Activated CD4-positive, alpha-beta T cell treated with anti-CD3 and anti-CD28 coated beads for 1 hour (primary cell): ENCODE results near the gene CACNA2D1.

Source experiments
- DNase-seq: peaks from one replicate; pipeline ENCODE4 v3.0.0-alpha.2; 2020

Gene CACNA2D1

DNA sequence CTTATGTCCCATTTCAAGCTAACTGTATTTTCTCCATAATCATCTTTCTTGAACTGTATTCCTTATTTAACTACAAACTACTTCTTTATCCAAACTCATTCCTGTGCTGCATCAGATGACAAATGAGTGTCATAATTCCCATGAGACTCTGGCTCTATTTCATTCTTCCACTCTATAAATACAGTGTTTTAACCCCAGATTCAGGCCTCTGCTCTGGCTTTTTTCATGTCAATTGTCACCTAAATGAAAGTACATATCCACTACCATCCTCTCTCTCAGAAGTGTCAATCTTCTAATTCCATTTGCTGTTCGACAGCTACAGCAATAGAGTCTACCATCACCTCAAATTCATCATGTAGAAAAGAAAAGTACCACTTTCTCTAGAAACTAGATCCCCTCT is 172.7 kb downstream of the CACNA2D1 start:
- no peak for DNase-seq

DNA sequence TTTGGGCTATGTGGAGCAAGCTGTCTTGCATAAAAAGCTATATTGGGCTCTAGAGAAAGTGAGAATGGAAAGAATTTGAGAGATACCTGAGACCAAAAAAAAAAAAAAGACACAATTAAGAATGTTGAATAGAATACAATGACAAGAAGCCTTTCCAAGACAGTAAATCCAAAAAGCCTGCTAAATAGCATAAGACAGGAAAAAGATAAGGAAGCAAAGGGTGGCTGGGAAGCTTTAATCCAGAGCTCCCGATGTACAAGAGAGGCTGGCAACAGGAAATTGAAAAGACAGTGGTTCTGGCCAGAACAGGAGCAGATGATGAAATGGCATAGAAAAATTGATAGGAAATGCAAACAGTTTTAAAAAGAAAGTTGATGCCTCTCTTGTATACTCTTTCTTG is 174.9 kb downstream of the CACNA2D1 start:
- DNase-seq = no peak

DNA sequence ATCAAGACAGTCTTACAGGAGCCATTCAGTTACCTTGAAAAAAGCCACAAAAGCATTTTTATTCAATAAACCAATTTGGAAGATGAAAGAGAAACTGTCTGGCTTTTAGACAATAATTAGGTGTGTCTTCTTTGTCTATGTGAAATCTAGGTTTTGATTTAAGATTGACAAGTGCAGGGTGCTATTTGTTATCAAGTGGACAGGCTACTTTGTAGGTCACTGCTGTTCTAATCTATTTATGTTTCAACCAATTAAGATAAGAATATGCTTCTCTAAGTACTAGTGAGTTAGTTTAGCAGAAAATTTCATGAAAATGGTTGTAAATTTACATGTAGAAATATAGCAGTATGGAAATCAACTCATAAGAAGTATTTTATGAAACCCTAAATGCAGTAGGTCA is 177.5 kb downstream of the CACNA2D1 start:
- DNase-seq = no peak

DNA sequence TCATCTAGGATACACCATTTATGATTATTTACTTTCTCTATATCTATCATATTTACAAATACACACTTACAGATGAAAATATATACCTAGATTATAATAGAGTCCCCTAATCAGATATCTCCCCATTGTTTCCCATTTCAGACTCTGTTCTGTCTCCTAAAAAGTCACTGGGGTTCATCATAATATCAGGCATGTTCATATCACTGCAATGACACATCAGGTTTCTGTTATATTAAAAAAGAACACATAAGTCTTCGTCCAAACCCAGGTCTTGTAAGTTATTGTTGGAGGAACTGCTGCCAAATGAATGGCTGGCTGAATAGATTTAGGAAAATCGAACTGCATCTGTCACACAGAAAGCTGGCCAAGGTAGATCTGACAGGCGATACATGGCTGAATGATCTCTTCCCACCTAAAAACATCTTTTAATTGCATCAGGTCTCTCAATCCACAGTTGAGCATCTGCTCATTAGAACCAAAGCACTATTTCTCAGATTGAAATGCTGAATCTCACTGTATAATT is 178.7 kb downstream of the CACNA2D1 start:
- no peak for DNase-seq

DNA sequence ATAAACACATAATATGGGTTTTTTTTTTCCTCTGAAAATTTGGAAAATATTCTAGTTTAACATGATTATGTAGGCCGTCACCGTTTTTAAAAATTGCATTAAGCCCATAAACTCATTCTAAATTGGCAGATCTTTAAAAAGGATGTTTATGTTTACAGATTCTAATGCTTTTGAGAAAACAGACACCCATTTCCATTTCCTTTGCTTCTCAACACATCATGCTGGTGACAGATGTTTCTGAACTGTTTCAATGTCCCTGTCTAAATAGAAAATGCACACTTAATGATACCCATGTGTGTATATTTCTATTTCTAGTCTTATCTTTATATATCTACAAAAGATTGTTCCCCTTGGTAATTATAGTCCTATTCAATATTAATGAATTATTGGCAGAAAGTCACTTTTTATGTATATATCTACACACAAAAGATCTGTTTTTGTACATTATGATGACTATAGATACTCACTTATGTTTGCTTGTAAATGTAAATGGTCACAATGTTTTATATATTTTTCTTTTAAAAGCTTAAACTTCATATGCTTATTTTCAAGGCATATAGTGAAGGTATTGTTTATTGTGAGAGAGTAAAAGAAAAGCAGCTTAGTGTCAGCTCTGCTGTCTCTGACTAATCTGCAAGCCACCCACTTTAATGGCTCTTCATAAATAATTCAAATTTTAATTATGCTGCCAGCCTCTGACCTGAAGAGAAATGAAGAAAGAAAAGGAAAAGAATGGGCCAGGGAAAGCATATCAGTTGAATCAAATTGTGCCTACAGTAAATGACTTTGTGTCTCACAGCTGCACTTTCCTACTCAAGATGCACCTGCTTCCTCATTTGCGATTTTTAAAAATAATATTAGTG is 179.4 kb downstream of the CACNA2D1 start:
- DNase-seq = no peak

DNA sequence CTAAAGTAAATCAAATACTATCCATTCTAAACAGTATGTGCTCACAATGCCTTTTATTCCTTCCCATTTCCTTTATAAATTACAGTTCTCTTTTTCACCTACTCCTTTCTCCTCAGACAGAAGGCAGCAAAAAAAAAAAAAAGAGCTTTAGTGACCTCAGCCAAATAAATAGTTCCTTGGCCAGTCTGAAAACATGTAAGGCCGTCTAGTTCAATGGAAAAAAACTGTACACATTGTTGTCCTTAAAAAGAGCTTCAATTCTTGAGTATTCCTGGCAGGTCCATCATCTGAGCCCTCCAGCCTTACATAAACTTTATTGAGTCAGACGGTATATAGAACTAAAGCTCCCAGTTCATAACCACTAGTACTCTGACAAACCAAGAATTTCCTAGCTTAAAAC is 185.4 kb downstream of the CACNA2D1 start:
- no peak for DNase-seq

DNA sequence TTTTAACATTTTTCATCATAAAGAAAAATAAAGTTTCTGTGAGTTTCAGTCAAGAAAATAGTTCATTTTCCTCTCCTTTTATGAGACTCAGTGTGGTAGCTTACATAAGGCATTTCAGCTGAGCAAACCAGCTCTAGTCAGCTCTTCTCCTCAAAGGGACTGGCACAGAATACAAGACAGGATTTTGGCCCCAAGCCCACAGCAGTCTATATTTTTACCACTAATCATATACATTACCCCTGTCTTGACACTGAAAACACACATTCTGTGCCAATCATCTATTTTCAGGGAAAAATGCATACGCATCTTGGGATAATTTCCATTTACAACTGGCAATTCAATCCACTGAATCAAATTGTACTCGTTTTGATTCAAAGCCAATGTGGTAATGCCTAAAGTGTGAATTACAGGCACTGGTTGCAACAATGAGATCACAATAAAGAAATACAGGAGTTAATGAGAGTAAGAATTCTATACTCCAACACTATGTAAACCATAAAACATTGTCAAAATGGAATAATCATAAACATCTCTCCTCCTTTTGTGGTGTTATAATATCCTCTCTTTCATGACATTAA is 186.4 kb downstream of the CACNA2D1 start:
- no peak for DNase-seq

DNA sequence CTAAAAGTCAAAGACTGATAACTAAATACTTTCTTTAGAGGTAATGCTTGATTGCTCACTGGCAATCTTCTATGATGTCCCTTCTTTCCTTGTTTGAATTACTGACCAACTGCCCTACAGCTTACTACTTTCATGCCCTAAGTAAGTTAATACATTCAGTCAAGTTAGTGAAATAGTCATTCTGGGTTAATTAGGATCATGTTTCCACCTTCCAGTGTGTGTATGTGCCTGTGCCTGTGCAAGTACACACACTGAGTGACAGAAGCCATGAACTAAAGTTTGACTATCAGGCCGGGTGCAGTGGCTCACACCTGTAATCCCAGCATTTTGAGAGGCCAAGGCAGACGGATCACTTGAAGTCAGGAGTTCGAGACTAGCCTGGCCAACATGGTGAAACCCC is 187.9 kb downstream of the CACNA2D1 start:
- DNase-seq = no peak

DNA sequence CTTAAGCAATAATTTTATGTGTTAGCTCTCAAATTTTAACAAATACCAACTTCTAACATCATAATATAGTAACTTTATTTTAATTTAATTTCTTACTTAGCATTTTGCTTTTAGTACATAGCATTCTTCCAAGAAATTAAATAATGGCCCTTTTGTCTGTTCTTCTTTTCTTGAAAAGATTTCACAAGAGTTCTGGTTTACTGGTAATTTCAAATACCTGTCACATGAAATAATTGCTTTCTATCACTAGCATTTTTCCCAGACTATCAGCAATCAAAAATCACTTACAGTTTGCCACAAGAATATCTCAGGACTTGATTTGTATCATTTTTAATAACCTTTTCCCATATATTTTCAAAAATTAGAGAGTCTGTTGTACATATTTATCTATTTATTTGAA is 193.0 kb downstream of the CACNA2D1 start:
- DNase-seq = no peak

DNA sequence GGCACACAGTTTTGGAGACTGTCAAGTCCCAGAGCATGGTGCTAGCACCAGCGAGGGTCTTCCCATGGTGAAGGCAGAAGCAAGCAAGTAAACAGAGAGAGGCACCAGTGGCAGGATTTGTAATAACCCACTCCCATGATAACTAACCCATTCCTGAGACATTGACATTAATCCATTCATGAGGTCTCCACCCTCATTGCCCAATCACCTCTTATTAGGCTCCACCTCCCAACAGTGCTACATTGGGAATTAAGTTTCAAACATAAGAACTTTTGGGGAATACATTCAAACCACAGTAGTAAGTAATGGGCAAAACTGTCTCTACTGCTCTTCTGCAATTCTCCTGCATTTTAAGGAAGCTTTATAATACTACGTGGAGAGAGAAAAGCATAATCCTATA is 193.6 kb downstream of the CACNA2D1 start:
- DNase-seq = no peak

DNA sequence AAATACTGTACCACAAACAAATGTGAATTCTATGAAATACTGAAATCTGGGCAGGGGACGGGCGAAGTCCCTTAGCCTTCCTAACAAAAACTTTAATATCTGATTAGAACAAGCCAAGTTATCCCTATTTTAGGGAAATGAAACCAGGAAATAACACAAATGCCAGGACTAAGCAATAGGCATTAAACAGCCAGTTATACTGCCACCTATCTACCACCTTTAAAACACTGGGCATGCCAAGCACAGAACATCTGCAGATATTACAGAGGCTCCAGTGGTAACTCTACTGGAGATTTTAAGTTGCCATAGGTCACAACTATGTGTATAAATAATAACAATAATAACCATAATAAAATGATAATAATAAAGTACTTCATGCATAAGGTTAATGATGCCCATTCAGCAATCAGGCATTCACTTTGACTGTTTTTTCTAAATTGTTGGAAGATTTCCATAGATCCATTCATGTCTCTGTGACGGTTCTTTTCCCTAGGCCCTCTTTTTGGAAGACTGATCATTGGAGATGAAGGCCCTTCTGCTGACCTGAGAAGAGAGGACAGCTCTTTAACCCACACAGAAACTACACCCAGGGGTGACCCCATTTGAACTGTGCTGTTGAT is 195.7 kb downstream of the CACNA2D1 start:
- no peak for DNase-seq

DNA sequence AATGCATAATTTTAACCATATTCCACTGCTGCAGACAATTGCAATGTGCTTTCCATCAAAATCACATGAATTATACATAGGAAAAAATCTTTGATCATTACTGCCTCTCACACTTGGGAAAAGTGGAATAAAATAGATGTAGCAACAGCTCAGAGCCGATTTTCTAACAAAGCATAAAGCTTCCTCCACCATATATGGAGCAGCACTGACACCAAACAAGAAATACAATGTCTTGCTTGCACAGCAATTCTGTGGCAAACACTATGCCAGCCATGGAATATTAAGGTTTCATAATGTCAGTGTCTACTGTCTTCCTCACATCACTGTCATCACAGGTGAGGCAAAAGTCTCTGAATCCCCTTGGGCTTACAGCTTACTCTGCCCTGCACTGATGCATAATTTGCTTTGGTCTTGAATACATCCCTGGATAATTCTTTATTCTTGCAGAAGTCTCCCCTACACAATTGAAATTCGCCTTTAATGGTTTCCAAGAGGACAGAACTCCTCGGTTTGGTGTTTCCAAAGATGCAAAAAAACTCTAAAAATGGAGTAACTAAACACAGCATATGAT is 198.5 kb downstream of the CACNA2D1 start:
- DNase-seq = no peak

DNA sequence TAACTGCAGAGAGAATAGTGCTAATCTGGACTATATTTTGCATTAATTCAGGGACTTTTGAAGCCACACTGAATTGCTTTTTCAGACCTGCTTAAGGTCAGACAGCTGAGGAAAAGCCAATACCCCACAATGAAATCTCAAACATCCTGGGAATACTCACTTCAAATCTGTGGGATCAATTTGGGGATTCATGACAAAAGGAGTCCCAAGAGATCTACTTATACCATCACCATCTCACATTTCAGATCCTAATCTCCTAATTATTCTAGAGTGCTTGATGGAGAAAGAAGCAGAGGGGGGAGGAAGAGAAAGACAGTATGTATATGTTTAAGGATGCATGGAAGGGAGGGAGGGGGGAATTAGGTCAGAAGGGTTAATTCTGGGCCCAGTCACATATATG is 202.2 kb downstream of the CACNA2D1 start:
- no peak for DNase-seq

DNA sequence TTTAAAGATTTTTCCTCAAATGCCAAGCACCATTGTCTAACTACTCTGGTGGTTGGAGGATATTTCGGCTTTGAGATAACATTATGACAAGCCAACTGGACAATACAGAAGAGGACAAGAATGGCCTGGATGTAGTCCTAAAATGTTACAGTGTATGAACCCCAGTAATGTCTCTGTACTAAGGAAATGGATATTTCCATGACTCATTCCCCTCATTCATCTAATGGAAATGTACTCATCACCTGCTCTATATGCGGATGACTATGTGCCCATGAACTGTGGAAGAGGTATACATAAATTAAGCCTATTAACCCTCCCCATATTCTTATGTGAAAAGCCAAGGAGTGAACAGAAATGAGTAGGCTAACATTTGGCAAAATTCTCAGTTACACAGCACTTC is 207.9 kb downstream of the CACNA2D1 start:
- DNase-seq = no peak

DNA sequence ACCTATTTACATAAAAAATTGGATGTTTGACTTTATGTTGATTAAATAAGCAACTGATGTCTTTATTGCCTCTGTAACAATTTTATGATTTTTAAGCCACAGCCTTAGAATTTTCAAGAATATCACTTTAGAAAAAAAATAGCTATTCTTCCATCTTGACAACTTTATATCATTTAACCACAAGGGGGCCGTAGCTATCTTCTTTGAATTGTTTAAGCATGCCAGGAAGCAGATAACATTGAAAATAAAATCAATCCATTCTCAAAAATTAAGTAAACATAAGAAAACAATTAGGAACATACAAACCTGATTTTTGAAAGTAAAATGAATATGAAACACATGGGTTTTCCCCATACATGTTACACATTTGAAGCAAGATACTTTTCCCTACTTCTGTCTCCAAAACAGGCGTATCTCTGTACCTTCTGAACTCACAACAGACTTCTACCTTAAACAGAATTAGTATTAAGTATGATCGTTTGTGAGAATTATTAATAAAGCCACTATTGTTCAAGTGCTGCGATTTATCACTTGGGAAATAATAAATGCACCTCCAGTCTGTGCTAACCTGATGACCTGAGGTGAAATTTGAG is 209.0 kb downstream of the CACNA2D1 start:
- DNase-seq = no peak

DNA sequence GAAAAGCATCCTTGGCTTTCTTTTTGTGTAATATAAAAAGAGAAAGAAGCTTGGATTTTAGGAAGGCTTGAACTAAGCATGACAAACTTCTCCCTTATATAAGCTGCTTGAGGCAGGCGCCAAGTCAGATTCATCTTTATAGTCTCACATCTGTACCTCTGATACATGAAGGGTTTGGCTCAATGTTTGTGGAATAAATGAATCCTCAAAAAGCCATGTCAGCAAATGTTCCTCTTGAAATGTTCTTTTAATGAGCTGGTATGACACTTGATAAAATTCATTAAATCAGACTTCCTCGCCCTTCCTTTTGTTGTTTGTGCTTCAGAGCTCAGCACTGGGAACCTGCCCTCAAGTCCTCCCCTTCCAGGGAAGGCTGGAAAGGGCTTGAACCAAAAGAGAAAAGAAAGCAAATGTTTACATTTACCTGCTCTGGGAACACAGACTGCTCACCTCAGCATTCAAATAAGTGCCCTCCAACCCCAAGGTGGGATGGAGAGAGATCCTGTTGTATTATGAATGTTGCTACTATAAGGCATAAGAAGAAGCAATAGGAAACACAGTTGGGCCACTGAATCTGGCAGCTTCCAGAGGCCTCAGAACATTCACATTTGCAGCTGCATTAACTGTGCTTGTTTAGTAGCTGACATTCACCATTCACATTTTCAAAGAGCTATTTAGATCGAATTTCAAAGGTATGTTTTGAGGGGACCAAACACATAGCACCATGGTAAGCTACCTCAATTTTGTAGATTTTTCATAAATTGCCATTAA is 212.6 kb downstream of the CACNA2D1 start:
- DNase-seq = no peak

DNA sequence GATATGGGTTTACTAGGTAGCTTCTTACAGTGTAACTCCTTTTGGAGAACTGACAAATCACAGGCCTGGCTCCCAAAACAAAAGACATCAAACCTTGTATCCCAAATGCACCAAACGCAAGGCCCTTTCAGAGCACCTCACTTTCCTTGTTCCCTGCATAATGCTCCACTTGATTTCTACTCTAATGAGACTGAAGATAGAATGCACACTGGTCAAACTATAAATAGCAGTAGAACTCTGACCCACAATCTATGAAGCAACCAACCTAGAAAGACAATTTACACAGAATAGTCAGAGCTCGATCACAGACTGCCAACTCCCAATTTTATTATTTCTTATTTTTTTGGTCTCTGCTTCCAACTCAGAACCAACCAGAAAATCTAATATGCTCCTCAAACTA is 214.4 kb downstream of the CACNA2D1 start:
- DNase-seq = no peak

DNA sequence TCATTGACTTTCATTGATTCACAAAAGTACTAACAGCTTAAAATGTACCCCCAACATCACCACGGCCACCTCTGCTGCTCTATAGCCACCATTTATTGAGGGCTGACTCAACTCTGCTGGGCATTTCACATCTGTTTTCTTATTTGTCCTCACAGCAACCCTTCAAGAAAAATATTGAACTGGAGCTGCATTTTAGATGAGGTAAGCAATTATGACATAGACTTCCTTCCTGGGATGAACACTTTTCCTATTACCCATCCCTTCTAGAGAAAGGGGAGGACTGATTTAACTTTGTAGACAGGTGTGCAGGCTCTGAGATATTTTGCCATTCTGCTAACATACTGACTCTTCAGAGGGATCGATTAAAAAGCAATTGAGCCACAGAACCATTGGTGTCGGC is 217.4 kb downstream of the CACNA2D1 start:
- no peak for DNase-seq

DNA sequence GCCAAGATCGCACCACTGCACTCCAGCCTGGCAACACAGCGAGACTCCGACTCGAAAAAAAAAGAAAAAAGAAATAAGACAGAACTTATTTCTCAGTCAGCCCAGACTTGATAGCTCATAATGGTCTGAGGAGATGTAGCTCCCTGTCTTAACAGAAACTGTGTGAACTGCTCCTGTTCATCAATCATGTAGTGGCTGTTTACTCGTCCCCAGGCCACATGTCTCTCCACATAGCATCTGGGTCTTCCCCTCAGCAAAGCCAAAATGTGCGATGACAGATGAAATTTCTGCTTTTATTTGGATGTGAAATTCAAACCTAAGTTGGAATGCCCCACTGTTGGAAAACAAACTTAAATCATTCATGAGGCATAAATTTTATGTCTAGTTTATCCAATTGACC is 219.0 kb downstream of the CACNA2D1 start:
- DNase-seq = no peak

DNA sequence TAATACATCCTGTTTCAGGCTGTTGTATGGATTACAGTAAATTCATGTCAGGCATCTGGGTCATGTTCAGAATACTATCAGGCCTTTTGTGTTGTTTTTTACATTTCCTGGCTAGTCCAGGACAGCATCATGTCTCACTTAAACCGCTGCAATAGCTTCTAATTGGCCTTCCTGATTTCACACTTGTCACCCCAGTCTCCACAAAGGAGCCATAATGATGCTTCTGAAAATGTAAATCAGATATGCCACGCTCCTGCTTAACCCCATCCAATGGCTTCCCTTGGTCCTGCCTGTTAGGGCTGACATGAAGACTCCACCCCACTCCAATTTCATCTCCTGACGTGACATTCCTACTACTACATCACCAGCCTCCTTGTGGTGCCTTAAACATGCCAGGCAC is 220.0 kb downstream of the CACNA2D1 start:
- no peak for DNase-seq

DNA sequence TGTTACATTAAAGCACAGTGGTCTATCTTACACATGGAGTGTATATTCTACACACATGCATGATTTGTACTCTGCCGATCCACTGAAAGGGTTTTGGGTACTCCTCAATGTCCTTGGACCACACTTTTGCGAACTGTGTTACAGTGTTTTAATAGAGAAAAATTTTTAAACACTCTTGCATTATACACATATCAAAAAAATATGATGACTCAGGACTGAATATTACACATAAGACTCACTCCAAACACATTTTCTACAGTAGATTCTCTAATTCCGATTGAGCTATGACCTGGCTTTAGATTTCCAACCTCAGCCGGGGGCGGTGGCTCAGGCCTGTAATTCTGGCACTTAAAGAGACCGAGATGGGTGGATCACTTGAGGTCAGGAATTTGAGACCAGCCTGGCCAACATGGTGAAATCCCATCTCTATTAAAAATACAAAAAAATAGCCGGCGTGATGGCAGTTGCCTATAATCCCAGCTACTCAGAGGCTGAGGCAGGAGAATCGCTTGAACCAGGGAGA is 222.4 kb downstream of the CACNA2D1 start:
- no peak for DNase-seq

DNA sequence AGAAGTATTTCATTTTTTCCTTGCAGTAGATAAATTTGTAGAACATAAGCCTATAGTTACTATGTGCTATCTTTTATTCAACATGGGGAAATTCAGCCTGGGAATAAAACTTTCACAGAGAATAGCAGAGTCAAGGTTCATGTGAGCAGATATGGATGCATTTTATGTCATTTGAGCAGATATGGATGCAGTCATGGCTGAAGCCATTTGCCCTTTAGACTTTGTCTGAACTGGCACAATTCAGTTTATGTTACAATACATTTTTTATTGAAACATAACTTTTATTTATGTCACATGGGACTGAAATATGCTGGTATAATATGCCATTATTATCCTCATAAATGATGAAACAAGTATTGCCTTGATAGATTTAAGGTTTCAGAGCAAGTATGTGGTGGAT is 231.1 kb downstream of the CACNA2D1 start:
- DNase-seq = no peak
